ENCODE results near the gene ZNF700.
A peak's percentile ranks its signal among the peaks of the same experiment; 100 is the strongest.
"Not testable (repeated sequence)": the region's sequence is repeated elsewhere in the genome, so short reads cannot be mapped to it uniquely, and the experiment has no call there.

Gene ZNF700

DNA sequence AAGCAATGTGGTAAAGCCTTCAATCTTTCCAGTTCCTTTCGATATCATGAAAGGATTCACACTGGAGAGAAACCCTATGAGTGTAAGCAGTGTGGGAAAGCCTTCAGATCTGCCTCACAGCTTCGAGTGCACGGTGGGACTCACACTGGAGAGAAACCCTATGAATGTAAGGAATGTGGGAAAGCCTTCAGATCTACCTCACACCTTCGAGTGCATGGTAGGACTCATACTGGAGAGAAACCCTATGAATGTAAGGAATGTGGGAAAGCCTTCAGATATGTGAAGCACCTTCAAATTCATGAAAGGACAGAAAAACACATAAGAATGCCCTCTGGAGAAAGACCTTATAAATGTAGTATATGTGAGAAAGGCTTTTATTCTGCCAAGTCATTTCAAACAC is 24.3 kb downstream of the ZNF700 start:
- no peak overlapping the region for H3K27ac ChIP-seq
- no peak for TF ChIP-seq ZFX (IDR thresholded peaks at IDR 0.05)
- TF ChIP-seq, protein P1, sequence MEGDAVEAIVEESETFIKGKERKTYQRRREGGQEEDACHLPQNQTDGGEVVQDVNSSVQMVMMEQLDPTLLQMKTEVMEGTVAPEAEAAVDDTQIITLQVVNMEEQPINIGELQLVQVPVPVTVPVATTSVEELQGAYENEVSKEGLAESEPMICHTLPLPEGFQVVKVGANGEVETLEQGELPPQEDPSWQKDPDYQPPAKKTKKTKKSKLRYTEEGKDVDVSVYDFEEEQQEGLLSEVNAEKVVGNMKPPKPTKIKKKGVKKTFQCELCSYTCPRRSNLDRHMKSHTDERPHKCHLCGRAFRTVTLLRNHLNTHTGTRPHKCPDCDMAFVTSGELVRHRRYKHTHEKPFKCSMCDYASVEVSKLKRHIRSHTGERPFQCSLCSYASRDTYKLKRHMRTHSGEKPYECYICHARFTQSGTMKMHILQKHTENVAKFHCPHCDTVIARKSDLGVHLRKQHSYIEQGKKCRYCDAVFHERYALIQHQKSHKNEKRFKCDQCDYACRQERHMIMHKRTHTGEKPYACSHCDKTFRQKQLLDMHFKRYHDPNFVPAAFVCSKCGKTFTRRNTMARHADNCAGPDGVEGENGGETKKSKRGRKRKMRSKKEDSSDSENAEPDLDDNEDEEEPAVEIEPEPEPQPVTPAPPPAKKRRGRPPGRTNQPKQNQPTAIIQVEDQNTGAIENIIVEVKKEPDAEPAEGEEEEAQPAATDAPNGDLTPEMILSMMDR (conservative IDR thresholded peaks at IDR 0.05), result no peak

DNA sequence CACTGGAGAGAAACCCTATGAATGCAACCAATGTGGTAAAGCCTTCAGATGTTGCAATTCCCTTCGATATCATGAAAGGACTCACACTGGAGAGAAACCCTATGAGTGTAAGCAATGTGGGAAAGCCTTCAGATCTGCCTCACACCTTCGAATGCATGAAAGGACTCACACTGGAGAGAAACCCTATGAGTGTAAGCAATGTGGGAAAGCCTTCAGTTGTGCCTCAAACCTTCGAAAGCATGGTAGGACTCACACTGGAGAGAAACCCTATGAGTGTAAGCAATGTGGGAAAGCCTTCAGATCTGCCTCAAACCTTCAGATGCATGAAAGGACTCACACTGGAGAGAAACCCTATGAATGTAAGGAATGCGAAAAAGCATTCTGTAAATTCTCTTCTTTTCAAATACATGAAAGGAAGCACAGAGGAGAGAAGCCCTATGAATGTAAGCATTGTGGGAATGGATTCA is 24.7 kb downstream of the ZNF700 start:
- H3K27ac ChIP-seq, result not testable (repeated sequence)

DNA sequence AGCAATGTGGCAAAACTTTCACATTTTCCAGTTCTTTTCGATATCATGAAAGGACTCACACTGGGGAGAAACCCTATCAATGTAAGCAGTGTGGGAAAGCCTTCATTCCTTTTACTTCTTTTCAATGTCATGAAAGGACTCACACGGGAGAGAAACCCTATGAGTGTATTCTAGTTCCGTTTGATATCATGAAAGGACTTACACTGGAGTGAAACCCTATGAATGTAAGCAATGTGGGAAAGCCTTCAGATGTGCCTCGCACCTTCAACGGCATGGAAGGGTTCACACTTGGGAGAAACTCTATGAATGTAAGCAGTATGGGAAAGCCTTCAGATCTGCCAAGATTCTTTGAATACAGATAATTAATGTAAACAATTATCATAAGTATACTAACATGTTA is 25.4 kb downstream of the ZNF700 start:
- TF ChIP-seq ZFX (IDR thresholded peaks at IDR 0.05), result no peak
- TF ChIP-seq, protein P1 (conservative IDR thresholded peaks at IDR 0.05), result no peak
- no peak overlapping the region for H3K27ac ChIP-seq

DNA sequence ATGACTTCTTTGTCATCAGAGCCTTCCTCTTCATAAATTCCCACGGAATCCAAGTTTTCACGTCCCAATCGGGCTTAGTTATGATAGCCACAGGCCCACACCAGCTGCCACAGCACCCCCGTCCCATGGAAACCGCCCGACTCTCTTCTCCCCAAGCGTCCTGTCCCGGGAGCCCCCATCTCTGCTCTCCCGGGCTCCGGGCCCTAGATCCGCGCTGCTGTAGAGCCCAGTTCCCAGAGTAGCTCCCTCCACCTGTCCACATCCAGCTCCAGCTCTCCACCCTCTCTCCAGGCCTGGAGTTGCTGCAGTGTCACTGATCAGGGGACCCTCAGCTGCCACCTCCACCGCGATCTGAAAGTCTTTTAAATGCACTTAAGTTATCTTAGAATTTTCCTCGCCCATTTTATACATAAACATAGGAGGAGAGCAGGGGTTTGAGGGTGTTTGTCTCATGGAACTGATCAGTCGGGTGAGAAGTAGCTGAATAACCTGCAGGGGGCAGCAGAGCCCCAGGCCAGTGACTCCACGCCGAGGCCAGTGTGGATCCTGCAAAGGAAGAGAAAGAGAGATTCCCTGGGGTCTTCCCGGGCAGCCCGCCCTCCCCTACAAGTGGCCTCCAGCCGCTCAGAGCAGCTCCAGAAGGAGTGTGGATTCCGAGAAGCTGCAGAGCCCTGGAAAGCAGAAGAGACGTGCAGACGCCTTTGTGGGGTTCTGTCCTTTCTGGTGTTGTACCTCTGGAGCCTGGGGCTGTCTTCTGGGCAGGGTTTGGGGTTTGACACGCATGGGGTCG is 38.9 kb downstream of the ZNF700 start:
- TF ChIP-seq, protein P1 (conservative IDR thresholded peaks at IDR 0.05), result peak; percentile 74
- TF ChIP-seq ZFX (IDR thresholded peaks at IDR 0.05), result no peak
- H3K27ac ChIP-seq, result no peak overlapping the region

DNA sequence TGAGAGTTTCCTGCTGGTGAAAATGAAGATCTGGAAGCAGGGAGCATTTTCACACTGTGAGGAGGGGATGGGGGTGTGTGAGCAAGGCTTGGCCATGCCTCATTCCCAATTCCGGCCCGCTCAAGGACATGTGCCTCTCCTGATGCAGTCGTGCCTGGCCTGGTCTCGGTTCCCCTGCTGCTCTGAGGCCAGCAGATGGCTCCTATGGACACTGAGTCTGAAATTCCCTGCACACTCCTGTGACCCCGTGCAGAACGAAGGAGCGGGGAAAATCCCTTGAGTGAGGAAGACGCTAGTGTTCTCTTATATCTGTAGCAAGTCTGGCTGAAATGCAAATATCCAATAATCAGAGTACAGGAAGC is 39.6 kb downstream of the ZNF700 start:
- no peak for TF ChIP-seq ZFX (IDR thresholded peaks at IDR 0.05)
- TF ChIP-seq, protein P1 (conservative IDR thresholded peaks at IDR 0.05), result no peak
- no peak overlapping the region for H3K27ac ChIP-seq

DNA sequence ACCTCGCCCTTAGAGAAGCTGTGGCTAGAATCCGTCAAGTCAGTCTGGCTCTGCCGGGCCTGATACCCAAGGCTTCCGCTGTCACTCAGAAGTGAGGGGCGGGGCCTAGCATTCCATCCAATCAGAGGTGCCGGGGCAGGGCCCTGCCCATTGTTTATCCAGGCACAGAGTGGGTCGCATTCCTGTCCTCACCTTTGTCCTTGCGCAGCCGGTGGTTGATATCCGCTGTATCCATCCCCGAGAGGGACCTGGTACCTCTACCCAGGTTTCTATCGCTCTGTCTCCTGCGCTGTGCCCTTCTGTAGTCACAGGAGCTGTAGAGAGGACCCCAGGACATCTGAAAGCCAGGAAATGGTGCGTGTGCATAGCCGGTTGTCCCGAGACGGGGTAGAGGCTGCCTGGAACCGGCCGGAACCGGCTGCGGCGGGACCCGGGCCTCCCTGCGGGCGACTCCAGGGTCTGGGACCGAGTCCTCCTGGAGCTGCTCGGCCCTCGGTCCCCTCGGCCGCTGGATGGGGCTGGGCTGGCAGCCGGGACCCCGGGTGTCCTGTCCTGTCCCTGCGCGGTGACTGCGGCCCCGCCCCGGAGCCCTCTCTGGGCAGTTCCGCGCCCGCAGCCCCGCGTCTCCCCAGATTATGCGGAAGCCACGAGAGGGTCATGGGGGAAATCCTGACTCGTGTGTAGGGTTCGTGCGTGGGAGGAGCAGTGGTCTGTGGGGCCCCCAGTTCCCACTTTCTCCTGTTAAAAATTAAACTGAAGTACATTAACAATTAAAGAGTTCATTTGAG is 40.1 kb downstream of the ZNF700 start, which contains the start of gene ZNF763:
Gene ZNF763, plus strand, starts transcription at position 183 of the 788 bp plus-strand sequence. Its CDS starts 169 bp downstream, at position 352.
- no peak within 1 kb of the TSS for H3K27ac ChIP-seq
- TF ChIP-seq ZFX (IDR thresholded peaks at IDR 0.05), result no peak
- TF ChIP-seq, protein P1 (conservative IDR thresholded peaks at IDR 0.05), result no peak

DNA sequence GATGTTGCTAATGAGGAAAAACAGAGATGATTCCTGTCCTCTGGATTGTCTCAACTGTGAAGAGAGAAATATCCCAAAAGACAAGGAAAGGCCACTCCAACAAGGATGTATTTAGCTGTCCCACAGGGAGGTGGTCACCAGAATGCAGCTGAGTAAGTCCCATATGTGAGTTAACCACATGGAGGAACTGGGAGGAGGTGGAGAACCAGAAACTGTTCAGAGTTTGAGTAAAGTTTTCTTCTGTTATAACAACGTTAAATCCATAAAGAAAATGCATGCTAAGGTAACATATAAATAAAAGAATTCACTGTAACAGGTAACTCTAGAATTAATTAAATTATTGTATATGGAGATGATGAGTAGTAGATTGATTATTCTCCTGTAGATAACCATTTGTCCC is 45.3 kb downstream of the ZNF700 start:
- H3K27ac ChIP-seq, result no peak overlapping the region
- TF ChIP-seq, protein P1 (conservative IDR thresholded peaks at IDR 0.05), result no peak
- no peak for TF ChIP-seq ZFX (IDR thresholded peaks at IDR 0.05)
